22Rv1 (cell line): ENCODE measurements around the gene KRT16.
"Not testable (repeated sequence)": the region's sequence is repeated elsewhere in the genome, so short reads cannot be mapped to it uniquely, and the experiment has no call there.

Source experiments
- H3K27ac ChIP-seq: fragments of 450-650 bp; 2 replicates; pipeline ENCODE4 v1.5.1; 2017
- ZFX ChIP-seq: fragments of 450-650 bp; IDR thresholded peaks from 2 replicates; pipeline ENCODE4 v1.6.1; 2017; ENCODE audit warnings: antibody characterized with exemption, borderline replicate concordance
- TF ChIP-seq, protein P1 (sequence below): fragments of 450-650 bp; IDR thresholded peaks from 2 replicates; pipeline ENCODE4 v1.5.1; 2017; ENCODE audit warnings: mild to moderate bottlenecking

KRT16 gene

DNA sequence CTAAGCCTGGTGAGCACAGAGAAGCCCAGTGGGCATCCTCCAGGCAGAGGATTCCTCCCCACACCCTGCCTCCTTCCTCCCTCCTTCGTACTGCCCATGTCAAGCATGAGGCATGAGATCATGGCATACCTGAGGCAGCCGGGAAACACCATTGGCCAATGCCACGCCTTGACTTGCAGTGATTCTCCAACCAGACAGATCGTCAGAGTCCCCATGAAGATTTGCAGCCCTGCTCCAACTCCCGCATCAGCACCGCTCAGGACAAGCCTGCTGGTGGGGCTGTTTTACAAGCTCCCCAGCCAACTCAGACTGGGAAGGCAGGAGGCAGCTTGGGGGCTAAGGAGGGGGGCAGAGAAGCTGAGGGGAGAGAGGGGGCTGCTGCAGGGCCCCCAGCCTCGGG is 2.9 kb upstream of the KRT16 start:
- TF ChIP-seq, protein P1, sequence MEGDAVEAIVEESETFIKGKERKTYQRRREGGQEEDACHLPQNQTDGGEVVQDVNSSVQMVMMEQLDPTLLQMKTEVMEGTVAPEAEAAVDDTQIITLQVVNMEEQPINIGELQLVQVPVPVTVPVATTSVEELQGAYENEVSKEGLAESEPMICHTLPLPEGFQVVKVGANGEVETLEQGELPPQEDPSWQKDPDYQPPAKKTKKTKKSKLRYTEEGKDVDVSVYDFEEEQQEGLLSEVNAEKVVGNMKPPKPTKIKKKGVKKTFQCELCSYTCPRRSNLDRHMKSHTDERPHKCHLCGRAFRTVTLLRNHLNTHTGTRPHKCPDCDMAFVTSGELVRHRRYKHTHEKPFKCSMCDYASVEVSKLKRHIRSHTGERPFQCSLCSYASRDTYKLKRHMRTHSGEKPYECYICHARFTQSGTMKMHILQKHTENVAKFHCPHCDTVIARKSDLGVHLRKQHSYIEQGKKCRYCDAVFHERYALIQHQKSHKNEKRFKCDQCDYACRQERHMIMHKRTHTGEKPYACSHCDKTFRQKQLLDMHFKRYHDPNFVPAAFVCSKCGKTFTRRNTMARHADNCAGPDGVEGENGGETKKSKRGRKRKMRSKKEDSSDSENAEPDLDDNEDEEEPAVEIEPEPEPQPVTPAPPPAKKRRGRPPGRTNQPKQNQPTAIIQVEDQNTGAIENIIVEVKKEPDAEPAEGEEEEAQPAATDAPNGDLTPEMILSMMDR: 0 out of 2 replicates have a peak, but pooled peaks have one; percentile 5
- no peak for TF ChIP-seq ZFX
- no peak overlapping the region for H3K27ac ChIP-seq

DNA sequence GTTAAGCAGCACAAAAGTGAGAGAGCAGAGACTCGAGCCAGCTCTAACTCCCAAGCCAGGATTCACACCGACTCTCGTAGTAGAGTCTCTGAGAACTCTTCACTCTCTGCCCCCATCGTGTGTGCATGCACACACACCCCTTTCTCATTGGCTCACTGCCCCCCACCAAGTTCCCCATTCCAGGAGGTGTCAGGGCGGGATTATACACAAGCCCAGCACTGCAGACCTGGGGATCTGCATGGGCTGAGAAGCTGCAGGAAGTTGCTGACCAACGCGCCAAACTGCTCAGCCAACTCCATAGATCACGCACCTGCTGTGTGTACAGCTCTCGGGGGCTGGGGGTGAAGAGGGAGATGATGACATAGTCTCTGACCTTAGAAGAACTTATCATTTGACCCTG is 2.2 kb upstream of the KRT16 start:
- not testable (repeated sequence) for H3K27ac ChIP-seq

DNA sequence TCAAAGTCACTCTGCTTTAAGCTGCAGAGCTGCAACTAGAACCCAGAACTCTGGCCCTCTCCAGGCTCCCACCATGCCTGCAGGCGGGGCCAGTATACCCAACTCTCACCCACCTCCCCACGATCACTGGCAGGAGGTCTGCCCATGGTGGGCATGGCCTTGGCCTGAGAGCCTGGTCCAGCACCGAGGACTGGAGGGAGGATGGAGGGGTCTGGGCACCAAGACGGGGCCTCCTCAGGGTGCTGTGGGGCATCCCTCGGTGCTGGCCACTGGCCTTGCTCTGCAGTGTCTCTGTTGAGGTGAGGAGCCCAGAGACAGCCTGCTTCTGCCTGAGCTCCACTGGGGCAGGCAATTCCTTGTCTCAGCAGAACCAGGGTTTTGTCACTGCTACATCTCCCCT is 1.5 kb upstream of the KRT16 start:
- TF ChIP-seq, protein P1: no peak
- TF ChIP-seq ZFX: no peak
- no peak overlapping the region for H3K27ac ChIP-seq

DNA sequence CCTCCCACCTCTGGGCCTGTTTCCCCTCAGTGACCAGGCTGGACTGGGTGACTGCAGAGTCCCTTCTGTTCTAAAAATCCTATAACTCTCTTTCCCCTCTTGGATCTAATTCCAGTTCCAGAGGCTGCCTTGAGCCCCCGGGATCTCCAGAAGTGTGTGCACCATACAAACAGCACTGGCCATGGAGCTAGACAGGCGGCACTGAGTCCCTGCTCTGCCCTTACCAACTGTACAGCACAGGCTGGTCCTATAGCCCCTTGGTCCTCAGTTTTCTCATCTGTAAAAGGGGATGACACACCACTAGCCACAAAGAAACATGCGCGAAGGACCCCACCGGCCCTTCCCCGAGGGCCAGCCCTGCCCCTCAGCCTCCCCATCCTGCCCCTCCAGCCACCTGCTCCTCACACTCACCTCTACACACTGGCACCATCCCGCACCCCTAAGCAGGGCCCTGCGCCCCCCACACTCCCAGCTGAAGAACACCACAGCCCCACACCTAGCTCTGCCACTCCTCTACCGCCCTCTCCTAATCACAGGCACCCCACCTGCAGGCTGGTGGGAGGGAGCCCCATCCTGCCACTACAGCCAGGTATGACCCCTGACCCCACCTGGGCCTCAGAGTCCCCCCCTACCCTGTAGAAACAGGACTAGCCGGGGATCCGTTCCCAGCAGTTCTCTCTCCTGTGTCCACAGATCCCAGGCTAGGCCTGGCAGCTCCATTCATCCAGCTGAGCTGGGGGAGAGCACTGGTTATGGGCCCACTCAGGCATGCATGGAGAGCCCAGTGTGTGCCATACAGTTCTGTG is 913 bp upstream of the KRT16 start:
- TF ChIP-seq ZFX: no peak
- TF ChIP-seq, protein P1: no peak
- H3K27ac ChIP-seq: no peak overlapping the region

DNA sequence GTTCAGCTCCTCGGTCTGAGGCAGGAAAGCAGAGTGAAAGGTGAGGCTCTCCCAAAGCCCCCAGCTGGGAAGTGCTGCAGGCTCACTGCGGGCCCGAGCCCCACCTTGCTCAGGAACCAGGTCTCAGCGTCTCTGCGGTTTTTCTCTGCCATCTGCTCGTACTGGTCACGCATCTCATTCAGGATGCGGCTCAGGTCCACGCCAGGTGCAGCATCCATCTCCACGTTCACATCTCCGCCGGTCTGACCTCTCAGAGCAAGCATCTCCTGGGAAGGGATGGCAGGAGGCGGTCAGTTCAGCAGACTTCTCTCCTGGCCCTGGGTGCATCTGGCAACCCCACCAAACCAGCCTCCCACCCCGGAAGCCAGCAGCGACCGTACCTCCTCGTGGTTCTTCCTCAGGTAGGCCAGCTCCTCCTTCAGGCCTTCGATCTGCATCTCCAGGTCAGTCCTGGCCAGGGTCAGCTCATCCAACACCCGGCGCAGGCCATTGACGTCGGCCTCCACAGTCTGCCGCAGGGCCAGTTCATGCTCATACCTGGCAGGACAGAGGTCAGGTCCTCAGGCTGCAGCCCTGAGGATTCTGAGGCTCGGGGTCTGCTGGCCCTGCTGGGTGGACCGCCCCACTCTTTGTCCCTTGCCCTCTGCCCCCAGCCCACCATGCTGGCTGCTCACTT is 1.5 kb downstream of the KRT16 start:
- TF ChIP-seq, protein P1: no peak
- TF ChIP-seq ZFX: no peak
- no peak overlapping the region for H3K27ac ChIP-seq

DNA sequence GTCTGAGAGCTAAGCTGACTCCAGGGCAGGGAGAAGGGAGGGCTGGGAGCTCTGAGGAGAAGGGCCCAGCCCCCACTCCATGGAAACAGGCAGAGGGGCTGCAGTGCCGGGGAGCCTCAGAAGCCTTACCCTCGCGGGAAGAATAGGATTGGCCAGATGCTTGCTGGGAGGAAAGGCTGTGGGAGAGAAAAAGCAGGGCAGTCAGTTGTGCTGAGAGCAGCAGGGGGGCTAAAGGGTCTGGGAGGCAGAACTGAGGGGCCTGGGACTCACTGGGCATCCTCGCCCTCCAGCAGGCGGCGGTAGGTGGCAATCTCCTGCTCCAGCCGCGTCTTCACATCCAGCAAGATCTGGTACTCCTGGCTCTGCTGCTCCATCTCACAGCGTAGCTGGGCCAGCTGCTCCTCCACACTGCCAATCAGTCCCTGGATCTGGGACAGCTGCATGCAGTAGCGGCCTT is 2.5 kb downstream of the KRT16 start:
- TF ChIP-seq, protein P1: peak; percentile 15; the same call in 1 of the 2 replicates
- H3K27ac ChIP-seq: not testable (repeated sequence)

DNA sequence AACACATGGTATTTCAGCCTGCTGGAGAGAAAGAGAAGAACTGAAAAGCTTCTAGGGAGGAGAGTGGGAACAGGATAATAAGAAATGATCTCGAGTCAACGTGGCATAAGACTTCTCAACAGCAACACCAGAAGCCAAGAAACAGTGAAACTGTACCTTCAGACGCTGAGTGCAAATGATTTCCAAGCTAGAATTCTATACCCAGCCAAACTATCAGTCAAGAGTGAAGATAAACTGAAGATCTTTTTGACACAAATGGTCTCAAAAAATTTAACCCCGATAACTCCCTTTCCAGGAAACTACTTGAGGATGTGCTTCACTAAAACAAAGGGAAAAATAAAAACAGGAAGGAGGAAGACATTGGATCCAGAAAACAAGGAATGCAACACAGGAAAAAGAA is 5.6 kb downstream of the KRT16 start:
- H3K27ac ChIP-seq: not testable (repeated sequence)

DNA sequence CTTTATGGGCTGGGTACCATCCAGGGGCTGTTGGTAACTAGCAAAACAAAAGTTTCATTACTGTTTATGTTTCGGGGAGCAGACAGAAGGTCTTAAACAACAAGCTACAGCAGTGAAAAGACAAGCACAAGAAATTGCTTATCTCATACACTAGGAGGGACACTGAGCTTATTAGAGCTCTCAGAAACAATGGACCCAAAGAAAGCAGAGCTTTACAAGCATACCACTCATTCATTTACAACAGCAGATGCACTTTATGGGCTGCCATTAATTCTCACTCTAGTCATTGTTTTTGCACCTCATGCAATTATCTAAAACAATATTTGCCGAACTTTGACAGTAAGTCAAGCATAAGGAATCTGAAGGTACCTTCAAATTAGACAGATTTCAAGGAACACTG is 10.0 kb downstream of the KRT16 start:
- H3K27ac ChIP-seq: no peak overlapping the region
- TF ChIP-seq, protein P1: no peak
- no peak for TF ChIP-seq ZFX
